H9 (cell line): ENCODE data around the gene LUZP2. TPM values are rescaled to one million over a fixed set of nuclear protein-coding genes. Genes with fewer than 3 reads are reported as not detected.

ENCODE experiments used
- DNase-seq: peaks from one replicate; pipeline ENCODE4 v3.0.0-alpha.2; 2017
- H2AFZ ChIP-seq: one replicate; pipeline ENCODE4 v1.6.1; 2013; ENCODE audit warnings: mild to moderate bottlenecking, low read length, control low read depth, moderate library complexity
- H2AK5ac ChIP-seq: 2 replicates; pipeline ENCODE4 v1.6.1; 2013; ENCODE audit warnings: low read length, control low read depth, mixed read lengths; ENCODE audit not compliant: insufficient read length
- H2BK120ac ChIP-seq: one replicate; pipeline ENCODE4 v1.6.1; 2013; ENCODE audit warnings: low read depth, mild to moderate bottlenecking, low read length, control low read depth, inconsistent platforms; ENCODE audit not compliant: poor library complexity, severe bottlenecking
- H2BK12ac ChIP-seq: 2 replicates; pipeline ENCODE4 v1.6.1; 2013; ENCODE audit warnings: low read length, control low read depth, mixed read lengths, low read depth; ENCODE audit not compliant: insufficient read length
- H2BK15ac ChIP-seq: 2 replicates; pipeline ENCODE4 v1.6.1; 2013; ENCODE audit warnings: low read depth, low read length, control low read depth
- H2BK20ac ChIP-seq: one replicate; pipeline ENCODE4 v1.6.1; 2013; ENCODE audit warnings: low read depth, mild to moderate bottlenecking, low read length, control low read depth, inconsistent platforms; ENCODE audit not compliant: poor library complexity, severe bottlenecking
- H2BK5ac ChIP-seq: 2 replicates; pipeline ENCODE4 v1.6.1; 2013; ENCODE audit warnings: low read length, control low read depth, mixed read lengths; ENCODE audit not compliant: insufficient read length
- H3K14ac ChIP-seq: 2 replicates; pipeline ENCODE4 v1.6.1; 2013; ENCODE audit warnings: low read length, control low read depth; ENCODE audit not compliant: insufficient read depth
- H3K18ac ChIP-seq: 2 replicates; pipeline ENCODE4 v1.6.1; 2013; ENCODE audit warnings: low read depth, mild to moderate bottlenecking, mixed read lengths, low read length, control low read depth; ENCODE audit not compliant: insufficient read length
- H3K23ac ChIP-seq: 2 replicates; pipeline ENCODE4 v1.6.1; 2013; ENCODE audit warnings: low read length, control low read depth, mixed read lengths, low read depth; ENCODE audit not compliant: insufficient read length
- H3K23me2 ChIP-seq: 2 replicates; pipeline ENCODE4 v1.6.1; 2013; ENCODE audit warnings: low read depth, mild to moderate bottlenecking, mixed read lengths, low read length, control low read depth; ENCODE audit not compliant: insufficient read length, poor library complexity, severe bottlenecking
- H3K27ac ChIP-seq: 2 replicates; pipeline ENCODE4 v1.5.1; 2013; ENCODE audit warnings: low read length, control low read depth, mixed read lengths, low read depth; ENCODE audit not compliant: insufficient read length
- H3K27me3 ChIP-seq: 2 replicates; pipeline ENCODE4 v1.6.1; 2013; ENCODE audit warnings: low read length, control low read depth, inconsistent platforms; ENCODE audit not compliant: insufficient read depth
- H3K4ac ChIP-seq: 2 replicates; pipeline ENCODE4 v1.6.1; 2013; ENCODE audit warnings: low read depth, mild to moderate bottlenecking, control low read depth, inconsistent platforms, low read length, moderate library complexity
- H3K4me1 ChIP-seq: 2 replicates; pipeline ENCODE4 v1.6.1; 2013; ENCODE audit warnings: low read length, control low read depth, inconsistent platforms; ENCODE audit not compliant: insufficient read depth
- H3K4me2 ChIP-seq: 2 replicates; pipeline ENCODE4 v1.6.1; 2013; ENCODE audit warnings: low read length, control low read depth, mixed read lengths; ENCODE audit not compliant: insufficient read length, insufficient read depth
- H3K56ac ChIP-seq: 2 replicates; pipeline ENCODE4 v1.6.1; 2013; ENCODE audit warnings: low read depth, mild to moderate bottlenecking, mixed read lengths, low read length, control low read depth; ENCODE audit not compliant: insufficient read length
- H3K79me1 ChIP-seq: 2 replicates; pipeline ENCODE4 v1.6.1; 2013; ENCODE audit warnings: low read depth, mild to moderate bottlenecking, moderate library complexity, low read length, control low read depth, inconsistent platforms; ENCODE audit not compliant: insufficient read depth, poor library complexity, severe bottlenecking
- H3K79me2 ChIP-seq: 2 replicates; pipeline ENCODE4 v1.6.1; 2013; ENCODE audit warnings: low read length, control low read depth, inconsistent platforms; ENCODE audit not compliant: insufficient read depth
- H3K9ac ChIP-seq: 2 replicates; pipeline ENCODE4 v1.6.1; 2013; ENCODE audit warnings: low read length, control low read depth, mixed read lengths; ENCODE audit not compliant: insufficient read length; ENCODE audit errors: extremely low read depth
- H3K9me3 ChIP-seq: one replicate; pipeline ENCODE4 v1.6.1; 2013; ENCODE audit warnings: low read depth, low read length, inconsistent platforms; ENCODE audit not compliant: control insufficient read depth
- H3T11ph ChIP-seq: one replicate; pipeline ENCODE4 v1.6.1; 2013; ENCODE audit warnings: mild to moderate bottlenecking, low read length, control low read depth, inconsistent platforms
- H4K20me1 ChIP-seq: one replicate; pipeline ENCODE4 v1.6.1; 2013; ENCODE audit not compliant: control insufficient read depth, insufficient read length, insufficient read depth
- H4K5ac ChIP-seq: 2 replicates; pipeline ENCODE4 v1.6.1; 2013; ENCODE audit warnings: low read depth, mild to moderate bottlenecking, mixed read lengths, low read length, control low read depth; ENCODE audit not compliant: insufficient read length
- H4K8ac ChIP-seq: replicated peaks from 2 replicates; pipeline ENCODE4 v1.6.1; 2013; ENCODE audit warnings: low read length, control low read depth, mixed read lengths, low read depth; ENCODE audit not compliant: insufficient read length
- H4K91ac ChIP-seq: 2 replicates; pipeline ENCODE4 v1.6.1; 2013; ENCODE audit warnings: low read depth, mild to moderate bottlenecking, moderate library complexity, mixed read lengths, low read length, control low read depth; ENCODE audit not compliant: insufficient read length
- H3K27ac Mint-ChIP-seq, 3 experiments: 2 replicates in 2 of 3; 3 replicates in 1 of 3; pipeline ENCODE4 v1.8.0; 2020 to 2021; ENCODE audit warnings: mixed read lengths in 3 of 3, mild to moderate bottlenecking in 1 of 3, moderate library complexity in 1 of 3
- H3K27me3 Mint-ChIP-seq: 2 replicates; pipeline ENCODE4 v1.8.0; 2021; ENCODE audit warnings: low read depth, mild to moderate bottlenecking, moderate library complexity, mixed read lengths
- H3K36me3 Mint-ChIP-seq, 3 experiments: 2 replicates in 2 of 3; 3 replicates in 1 of 3; pipeline ENCODE4 v1.8.0; 2020 to 2021; ENCODE audit warnings: low read depth in 3 of 3, mixed read lengths in 3 of 3; ENCODE audit not compliant: insufficient read depth in 1 of 3
- H3K4me1 Mint-ChIP-seq, 2 experiments: 2 replicates each; pipeline ENCODE4 v1.8.0; 2020; ENCODE audit warnings: mixed read lengths in 2 of 2
- H3K4me3 Mint-ChIP-seq, 2 experiments: 2 replicates in 1 of 2; 3 replicates in 1 of 2; pipeline ENCODE4 v1.8.0; 2020 to 2021; ENCODE audit warnings: mild to moderate bottlenecking in 2 of 2, mixed read lengths in 2 of 2, moderate library complexity in 1 of 2
- H3K9me3 Mint-ChIP-seq, 2 experiments: 2 replicates in 1 of 2; 3 replicates in 1 of 2; pipeline ENCODE4 v1.8.0; 2020; ENCODE audit warnings: mild to moderate bottlenecking in 2 of 2, mixed read lengths in 2 of 2, moderate library complexity in 1 of 2
- CTCF ChIP-seq: fragments of 200-600 bp; sonication (generic); conservative IDR thresholded peaks from 3 replicates; pipeline ENCODE4 v1.8.0; 2021; ENCODE audit warnings: antibody characterized with exemption, mild to moderate bottlenecking
- WGBS: extraction: QIAGEN DNeasy Blood & Tissue Kit; methylation state at CpG from one replicate; pipeline ENCODE4 v1.1.7; 2013; ENCODE audit warnings: missing lambda C conversion rate, low lambda C conversion rate, mixed read lengths; ENCODE audit not compliant: insufficient read length; ENCODE audit errors: extremely low coverage; 5-methylcytosine and 5-hydroxymethylcytosine counted together
- total RNA-seq: library from RNA; stranded (reverse); gene quantifications from 2 replicates; pipeline ENCODE4 v1.2.1, GENCODE V29; 2021

Gene LUZP2
- total RNA-seq, 1 experiment from 2014 or later = 25.4 TPM

GRCh38 chr11:24819863-24820434 lies 323.1 kb downstream of the LUZP2 start:
- Histone ChIP-seq H2BK12ac (no peak overlapping the region), H3K18ac (no peak overlapping the region), H4K8ac (no peak overlapping the region), H3K79me1 (no peaks in the 10 kb centered on the region), H3T11ph (no peak overlapping the region), H2BK120ac (no peak overlapping the region), H4K20me1 (no peaks in the 10 kb centered on the region), H2BK15ac (no peak overlapping the region), H2AFZ (no peak overlapping the region), H3K9ac (no peak overlapping the region), H3K23me2 (no peaks in the 10 kb centered on the region), H3K79me2 (no peaks in the 10 kb centered on the region), H3K23ac (no peak overlapping the region), H3K27me3 (no peaks in the 10 kb centered on the region), H2BK20ac (no peak overlapping the region), H3K4ac (no peak overlapping the region), H4K5ac (no peak overlapping the region), H3K14ac (no peak overlapping the region), H3K56ac (no peak overlapping the region), H4K91ac (no peak overlapping the region), H3K4me1 (no peaks in the 10 kb centered on the region), H2AK5ac (no peak overlapping the region), H2BK5ac (no peak overlapping the region), H3K27ac (no peak overlapping the region), H3K9me3 (no peaks in the 10 kb centered on the region), H3K4me2 (no peak overlapping the region)
- Mint-ChIP-seq H3K27me3 (no peaks in the 10 kb centered on the region), H3K27ac (no peak overlapping the region), H3K9me3 (no peaks in the 10 kb centered on the region; a peak in 1 of 5 replicates), H3K4me3 (no peak overlapping the region), H3K4me1 (peaks cover 10 to 12% of the 10 kb centered on the region in 2 experiments), H3K36me3 (no peaks in the 10 kb centered on the region)
- no CpG with 5 or more reads among the region's 4 CpGs for WGBS
- DNase-seq = no peak
- no peak for TF ChIP-seq CTCF
